HEK293 (cell line): ENCODE data around the gene NYNRIN.

ENCODE experiments used
- CTCF ChIA-PET: fragments of 350-600 bp; formaldehyde crosslinking; extraction: SDS; loops from one replicate; lab custom pipeline; 2021; ENCODE audit warnings: antibody characterized with exemption; lab: Yijun Ruan, JAX
- POLR2A ChIA-PET: fragments of 300-600 bp; formaldehyde crosslinking; extraction: SDS; loops from one replicate; lab custom pipeline; 2020; ENCODE audit warnings: antibody characterized with exemption, inconsistent platforms; lab: Yijun Ruan, JAX
- H3K27ac ChIP-seq: fragments of 200-500 bp; sonication (Bioruptor generic); 2 replicates; pipeline ENCODE4 v1.5.1; 2014; ENCODE audit warnings: low read depth, low read length, control low read depth, inconsistent platforms; ENCODE audit errors: extremely low read depth
- H3K36me3 ChIP-seq, 2 experiments: fragments of 200-500 bp in 1 of 2; sonication (Bioruptor generic) in 1 of 2; 1 replicate in 1 of 2; 2 replicates in 1 of 2; pipeline ENCODE4 v1.5.1; 2014 to 2017; ENCODE audit warnings: inconsistent platforms in 2 of 2, low read length in 2 of 2; ENCODE audit not compliant: control insufficient read depth in 2 of 2, insufficient read depth in 1 of 2
- H3K4me1 ChIP-seq: fragments of 200-500 bp; sonication (Bioruptor generic); 2 replicates; pipeline ENCODE4 v1.5.1; 2014; ENCODE audit warnings: mild to moderate bottlenecking, low read length, inconsistent platforms; ENCODE audit not compliant: control insufficient read depth, insufficient read depth
- H3K4me3 ChIP-seq: 2 replicates; pipeline ENCODE4 v1.5.1; 2011; ENCODE audit warnings: low read depth, mild to moderate bottlenecking, control low read depth, low read length, moderate library complexity
- H3K9me3 ChIP-seq: fragments of 200-500 bp; sonication (Bioruptor generic); 2 replicates; pipeline ENCODE4 v1.5.1; 2014; ENCODE audit warnings: low read depth, low read length, inconsistent platforms; ENCODE audit not compliant: control insufficient read depth, insufficient read depth
- SP3 ChIP-seq: fragments of 450-650 bp; formaldehyde crosslinking; IDR thresholded peaks from 2 replicates; pipeline ENCODE4 v1.5.1; 2016; ENCODE audit warnings: missing biosample characterization, missing genetic modification characterization
- SP7 ChIP-seq: fragments of 450-650 bp; formaldehyde crosslinking; IDR thresholded peaks from 2 replicates; pipeline ENCODE4 v1.5.1; 2016; ENCODE audit warnings: missing biosample characterization, missing genetic modification characterization
- ZNF211 ChIP-seq: fragments of 450-650 bp; formaldehyde crosslinking; IDR thresholded peaks from 2 replicates; pipeline ENCODE4 v1.5.1; 2016; ENCODE audit warnings: low read depth, missing biosample characterization, missing genetic modification characterization
- ZNF518A ChIP-seq: fragments of 450-650 bp; formaldehyde crosslinking; conservative IDR thresholded peaks from 2 replicates; pipeline ENCODE4 v1.5.1; 2016; ENCODE audit warnings: low read depth, missing biosample characterization, missing genetic modification characterization
- ZNF521 ChIP-seq: fragments of 450-650 bp; formaldehyde crosslinking; IDR thresholded peaks from 2 replicates; pipeline ENCODE4 v1.5.1; 2017; ENCODE audit warnings: missing biosample characterization, mild to moderate bottlenecking, missing genetic modification characterization
- ZNF561 ChIP-seq: fragments of 450-650 bp; IDR thresholded peaks from 2 replicates; pipeline ENCODE4 v1.5.1; 2018; ENCODE audit warnings: missing biosample characterization, missing genetic modification characterization, borderline replicate concordance
- ZNF654 ChIP-seq: fragments of 450-650 bp; formaldehyde crosslinking; IDR thresholded peaks from 2 replicates; pipeline ENCODE4 v1.5.1; 2016; ENCODE audit warnings: low read depth, missing biosample characterization, missing genetic modification characterization
- ZNF670 ChIP-seq: fragments of 450-650 bp; formaldehyde crosslinking; IDR thresholded peaks from 2 replicates; pipeline ENCODE4 v1.5.1; 2016; ENCODE audit warnings: missing biosample characterization, missing genetic modification characterization, low read depth
- ZNF747 ChIP-seq: fragments of 450-650 bp; formaldehyde crosslinking; IDR thresholded peaks from 2 replicates; pipeline ENCODE4 v1.5.1; 2016; ENCODE audit warnings: missing biosample characterization, missing genetic modification characterization
- TF ChIP-seq, protein P1 (sequence below): fragments of 450-650 bp; formaldehyde crosslinking; IDR thresholded peaks from 2 replicates; pipeline ENCODE4 v1.5.1; 2016; ENCODE audit warnings: missing biosample characterization, missing genetic modification characterization
- TF ChIP-seq, protein P2 (sequence below): fragments of 450-650 bp; formaldehyde crosslinking; conservative IDR thresholded peaks from 2 replicates; pipeline ENCODE4 v1.5.1; 2016; ENCODE audit warnings: low read depth, missing biosample characterization, missing genetic modification characterization

The NYNRIN gene

DNA sequence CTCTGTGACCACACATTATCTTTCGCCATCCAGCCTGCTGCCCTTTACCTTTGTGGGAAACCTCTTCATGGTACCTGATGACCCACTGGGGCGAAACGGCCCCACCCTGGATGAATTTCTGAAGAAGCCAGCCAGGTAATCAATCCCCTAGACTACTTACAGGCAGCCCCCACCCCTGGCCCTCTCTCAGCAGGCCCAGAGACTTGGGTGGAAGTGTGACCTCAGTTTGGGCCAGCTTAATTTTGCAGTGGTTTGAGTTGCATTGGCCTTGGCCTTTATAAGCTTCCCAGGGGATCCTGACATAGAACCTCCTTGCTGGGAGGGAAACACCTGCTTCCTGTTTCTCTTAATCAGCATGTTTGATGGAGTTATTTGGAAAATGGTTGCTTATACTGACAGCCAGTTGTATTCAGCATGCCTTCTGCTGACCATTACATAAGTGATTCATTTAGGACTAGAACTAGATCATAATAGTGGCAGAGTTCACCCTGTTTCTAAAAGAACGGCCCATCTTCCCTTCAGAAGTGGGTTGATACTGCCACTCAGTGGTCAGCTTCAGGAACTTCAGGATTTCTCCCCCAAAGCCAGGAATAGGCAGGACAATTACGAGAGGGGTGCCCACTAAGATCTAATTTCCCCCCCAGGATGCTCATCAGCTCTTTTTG is 37.7 kb downstream of the NYNRIN start:
- no peaks in the 10 kb centered on the region for H3K9me3 ChIP-seq
- no peak for TF ChIP-seq ZNF747 (tag by site-specific recombination)
- TF ChIP-seq, protein P1, sequence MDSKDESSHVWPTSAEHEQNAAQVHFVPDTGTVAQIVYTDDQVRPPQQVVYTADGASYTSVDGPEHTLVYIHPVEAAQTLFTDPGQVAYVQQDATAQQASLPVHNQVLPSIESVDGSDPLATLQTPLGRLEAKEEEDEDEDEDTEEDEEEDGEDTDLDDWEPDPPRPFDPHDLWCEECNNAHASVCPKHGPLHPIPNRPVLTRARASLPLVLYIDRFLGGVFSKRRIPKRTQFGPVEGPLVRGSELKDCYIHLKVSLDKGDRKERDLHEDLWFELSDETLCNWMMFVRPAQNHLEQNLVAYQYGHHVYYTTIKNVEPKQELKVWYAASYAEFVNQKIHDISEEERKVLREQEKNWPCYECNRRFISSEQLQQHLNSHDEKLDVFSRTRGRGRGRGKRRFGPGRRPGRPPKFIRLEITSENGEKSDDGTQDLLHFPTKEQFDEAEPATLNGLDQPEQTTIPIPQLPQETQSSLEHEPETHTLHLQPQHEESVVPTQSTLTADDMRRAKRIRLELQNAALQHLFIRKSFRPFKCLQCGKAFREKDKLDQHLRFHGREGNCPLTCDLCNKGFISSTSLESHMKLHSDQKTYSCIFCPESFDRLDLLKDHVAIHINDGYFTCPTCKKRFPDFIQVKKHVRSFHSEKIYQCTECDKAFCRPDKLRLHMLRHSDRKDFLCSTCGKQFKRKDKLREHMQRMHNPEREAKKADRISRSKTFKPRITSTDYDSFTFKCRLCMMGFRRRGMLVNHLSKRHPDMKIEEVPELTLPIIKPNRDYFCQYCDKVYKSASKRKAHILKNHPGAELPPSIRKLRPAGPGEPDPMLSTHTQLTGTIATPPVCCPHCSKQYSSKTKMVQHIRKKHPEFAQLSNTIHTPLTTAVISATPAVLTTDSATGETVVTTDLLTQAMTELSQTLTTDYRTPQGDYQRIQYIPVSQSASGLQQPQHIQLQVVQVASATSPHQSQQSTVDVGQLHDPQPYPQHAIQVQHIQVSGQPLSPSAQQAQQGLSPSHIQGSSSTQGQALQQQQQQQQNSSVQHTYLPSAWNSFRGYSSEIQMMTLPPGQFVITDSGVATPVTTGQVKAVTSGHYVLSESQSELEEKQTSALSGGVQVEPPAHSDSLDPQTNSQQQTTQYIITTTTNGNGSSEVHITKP (tag by site-specific recombination) = peak; percentile 85
- TF ChIP-seq ZNF521 (tag by site-specific recombination) = no peak
- TF ChIP-seq ZNF670 (tag by site-specific recombination) = no peak
- TF ChIP-seq, protein P2, sequence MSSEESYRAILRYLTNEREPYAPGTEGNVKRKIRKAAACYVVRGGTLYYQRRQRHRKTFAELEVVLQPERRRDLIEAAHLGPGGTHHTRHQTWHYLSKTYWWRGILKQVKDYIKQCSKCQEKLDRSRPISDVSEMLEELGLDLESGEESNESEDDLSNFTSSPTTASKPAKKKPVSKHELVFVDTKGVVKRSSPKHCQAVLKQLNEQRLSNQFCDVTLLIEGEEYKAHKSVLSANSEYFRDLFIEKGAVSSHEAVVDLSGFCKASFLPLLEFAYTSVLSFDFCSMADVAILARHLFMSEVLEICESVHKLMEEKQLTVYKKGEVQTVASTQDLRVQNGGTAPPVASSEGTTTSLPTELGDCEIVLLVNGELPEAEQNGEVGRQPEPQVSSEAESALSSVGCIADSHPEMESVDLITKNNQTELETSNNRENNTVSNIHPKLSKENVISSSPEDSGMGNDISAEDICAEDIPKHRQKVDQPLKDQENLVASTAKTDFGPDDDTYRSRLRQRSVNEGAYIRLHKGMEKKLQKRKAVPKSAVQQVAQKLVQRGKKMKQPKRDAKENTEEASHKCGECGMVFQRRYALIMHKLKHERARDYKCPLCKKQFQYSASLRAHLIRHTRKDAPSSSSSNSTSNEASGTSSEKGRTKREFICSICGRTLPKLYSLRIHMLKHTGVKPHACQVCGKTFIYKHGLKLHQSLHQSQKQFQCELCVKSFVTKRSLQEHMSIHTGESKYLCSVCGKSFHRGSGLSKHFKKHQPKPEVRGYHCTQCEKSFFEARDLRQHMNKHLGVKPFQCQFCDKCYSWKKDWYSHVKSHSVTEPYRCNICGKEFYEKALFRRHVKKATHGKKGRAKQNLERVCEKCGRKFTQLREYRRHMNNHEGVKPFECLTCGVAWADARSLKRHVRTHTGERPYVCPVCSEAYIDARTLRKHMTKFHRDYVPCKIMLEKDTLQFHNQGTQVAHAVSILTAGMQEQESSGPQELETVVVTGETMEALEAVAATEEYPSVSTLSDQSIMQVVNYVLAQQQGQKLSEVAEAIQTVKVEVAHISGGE (tag by site-specific recombination) = no peak
- TF ChIP-seq ZNF211 (tag by site-specific recombination) = no peak
- TF ChIP-seq ZNF561 (tag by site-specific recombination) = 0 out of 2 replicates have a peak, but pooled peaks have one; percentile 30
- TF ChIP-seq ZNF654 = peak; percentile 73
- no peak for TF ChIP-seq SP3 (tag by site-specific recombination)
- TF ChIP-seq ZNF518A = no peak
- TF ChIP-seq SP7 (tag by site-specific recombination) = no peak
- peaks cover 5 to 95% of the 10 kb centered on the region in 2 experiments for H3K36me3 ChIP-seq
- POLR2A ChIA-PET = interaction anchor here (0.9 to 2.9 kb wide), 11 partner anchors 58 to 248 kb away, joined by 3 to 11 read pairs (median 4); partner anchors contain the start of genes IPO4 and TINF2
- no peak overlapping the region for H3K4me3 ChIP-seq
- H3K4me1 ChIP-seq = peaks cover 3% of the 10 kb centered on the region; the same call in 1 of the 2 replicates
- CTCF ChIA-PET = interaction anchor here (0.5 to 13.9 kb wide), 28 partner anchors 10 to 1517 kb away, joined by 3 to 468 read pairs (median 4); partner anchors contain the start of genes ADCY4, CIDEB, EMC9 and TINF2
- no peak overlapping the region for H3K27ac ChIP-seq
